Stomach (tissue), 4 donors: Measurements from ENCODE around the gene GLCCI1.

Experiments used
- EP300 ChIP-seq: sonication (generic); formaldehyde crosslinking; IDR thresholded peaks from one replicate; pipeline ENCODE4 v1.6.1; 2017; ENCODE audit warnings: antibody characterized with exemption
- POLR2A ChIP-seq, 4 donors: fragments of 450-650 bp; IDR thresholded peaks; one replicate each; pipeline ENCODE4 v1.6.1; 2016; ENCODE audit warnings: antibody characterized with exemption in 4 of 4, control low read depth in 2 of 4, mild to moderate bottlenecking in 1 of 4, moderate library complexity in 1 of 4
- POLR2AphosphoS5 ChIP-seq, 3 donors: sonication (generic); formaldehyde crosslinking; IDR thresholded peaks; one replicate each; pipeline ENCODE4 v1.6.1; 2016; ENCODE audit warnings: antibody characterized with exemption in 3 of 3
- TF ChIP-seq, protein P1 (sequence below), 7 experiments: fragments of 450-650 bp in 4 of 7; fragments of 200-600 bp in 3 of 7; sonication (generic) in 3 of 7; IDR thresholded peaks; one replicate each; pipeline ENCODE4 v1.5.1; 2016 to 2019; ENCODE audit warnings: antibody characterized with exemption in 7 of 7, control low read depth in 2 of 7, mild to moderate bottlenecking in 1 of 7

- TF ChIP-seq, protein P1, sequence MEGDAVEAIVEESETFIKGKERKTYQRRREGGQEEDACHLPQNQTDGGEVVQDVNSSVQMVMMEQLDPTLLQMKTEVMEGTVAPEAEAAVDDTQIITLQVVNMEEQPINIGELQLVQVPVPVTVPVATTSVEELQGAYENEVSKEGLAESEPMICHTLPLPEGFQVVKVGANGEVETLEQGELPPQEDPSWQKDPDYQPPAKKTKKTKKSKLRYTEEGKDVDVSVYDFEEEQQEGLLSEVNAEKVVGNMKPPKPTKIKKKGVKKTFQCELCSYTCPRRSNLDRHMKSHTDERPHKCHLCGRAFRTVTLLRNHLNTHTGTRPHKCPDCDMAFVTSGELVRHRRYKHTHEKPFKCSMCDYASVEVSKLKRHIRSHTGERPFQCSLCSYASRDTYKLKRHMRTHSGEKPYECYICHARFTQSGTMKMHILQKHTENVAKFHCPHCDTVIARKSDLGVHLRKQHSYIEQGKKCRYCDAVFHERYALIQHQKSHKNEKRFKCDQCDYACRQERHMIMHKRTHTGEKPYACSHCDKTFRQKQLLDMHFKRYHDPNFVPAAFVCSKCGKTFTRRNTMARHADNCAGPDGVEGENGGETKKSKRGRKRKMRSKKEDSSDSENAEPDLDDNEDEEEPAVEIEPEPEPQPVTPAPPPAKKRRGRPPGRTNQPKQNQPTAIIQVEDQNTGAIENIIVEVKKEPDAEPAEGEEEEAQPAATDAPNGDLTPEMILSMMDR (IDR thresholded peaks at IDR 0.05): no peak
- no peak for TF ChIP-seq POLR2AphosphoS5 (IDR thresholded peaks at IDR 0.05)
- TF ChIP-seq POLR2A (IDR thresholded peaks at IDR 0.05): no peak
- no peak for TF ChIP-seq EP300
Measured at GRCh38 chr7:7984424-7984823, 15.8 kb downstream of the GLCCI1 start.
